Stimulated activated CD8-positive, alpha-beta memory T cell treated with anti-CD3 and anti-CD28 coated beads, Interleukin-7, amount 100 ng/mL, for 24 hours (primary cell): ENCODE results near the gene CCDC13.

ENCODE experiments used
- DNase-seq: peaks from one replicate; pipeline ENCODE4 v3.0.0-alpha.2; 2020; ENCODE audit warnings: low read depth

The CCDC13 gene

GRCh38 chr3:42796332-42796885, 23.4 kb upstream of the CCDC13 start:
- DNase-seq, result no peak

DNA sequence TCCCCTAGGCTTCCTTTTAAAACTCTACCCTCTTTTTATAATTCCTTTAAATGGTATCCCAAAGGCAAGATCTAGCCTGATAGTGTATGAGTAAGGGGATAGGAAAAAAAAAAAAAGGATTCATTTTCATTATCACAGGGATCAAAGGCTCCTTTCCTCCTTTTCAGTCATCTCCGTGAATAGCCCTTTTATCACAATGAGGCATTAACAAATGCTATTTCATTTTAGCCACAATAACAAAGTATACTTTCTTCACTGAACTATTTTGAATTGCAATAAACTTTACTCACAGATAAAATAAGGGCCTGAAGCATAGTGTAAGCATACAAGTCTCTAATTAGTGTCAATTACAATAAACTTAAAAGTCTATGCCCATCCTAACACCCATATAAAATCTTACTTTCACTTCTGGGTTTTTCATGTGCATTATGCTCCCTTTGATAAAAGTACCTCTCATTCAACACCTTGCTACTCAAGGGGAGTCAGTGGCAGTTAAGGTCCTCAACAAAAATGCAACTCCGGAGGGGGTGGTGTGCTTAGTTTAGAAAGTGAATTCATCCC, 22.6 kb upstream of the CCDC13 start:
- no peak for DNase-seq

DNA sequence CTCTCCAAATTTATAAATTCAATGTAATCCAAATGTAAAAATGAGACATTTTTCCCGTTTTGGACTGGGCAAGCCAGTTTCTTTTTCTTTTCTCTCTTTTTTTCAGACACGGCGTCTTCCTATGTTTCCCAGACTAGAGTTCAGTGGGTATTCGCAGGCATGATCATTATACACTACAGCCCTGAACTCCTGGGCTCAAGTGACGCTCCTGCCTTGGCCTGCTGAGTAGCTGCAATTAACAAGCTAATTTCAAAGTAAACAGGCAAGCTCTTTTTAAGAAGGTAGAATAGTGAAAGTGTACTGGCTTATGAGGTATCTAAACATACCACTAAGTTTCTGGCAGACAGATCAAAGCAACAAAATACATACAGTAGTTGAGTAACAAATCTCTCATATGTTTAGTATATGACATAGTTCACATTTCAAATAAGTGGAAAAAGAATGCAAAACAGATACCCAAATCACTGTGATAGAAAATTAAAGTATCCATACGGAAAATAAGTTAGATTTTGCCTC, 17.7 kb upstream of the CCDC13 start:
- DNase-seq, result no peak

DNA sequence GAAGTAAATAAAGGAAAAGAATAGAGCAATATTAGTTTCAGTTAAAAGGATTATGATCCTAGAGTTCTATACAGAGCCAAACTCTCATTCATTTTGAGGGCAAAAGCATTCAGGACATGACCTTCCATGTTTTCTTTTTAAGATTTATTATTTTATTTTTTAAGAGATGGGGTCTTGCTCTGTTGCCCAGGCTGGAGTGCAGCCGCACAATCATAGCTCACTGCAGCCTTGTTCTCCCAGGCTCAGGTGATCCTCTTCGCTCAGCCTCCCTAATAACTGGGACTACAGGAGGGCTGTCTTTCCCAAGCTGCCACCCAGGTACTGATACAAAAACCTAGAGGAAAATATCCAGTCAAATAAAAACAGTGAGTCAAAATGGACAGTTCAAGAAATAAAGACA, 13.6 kb upstream of the CCDC13 start:
- no peak for DNase-seq

DNA sequence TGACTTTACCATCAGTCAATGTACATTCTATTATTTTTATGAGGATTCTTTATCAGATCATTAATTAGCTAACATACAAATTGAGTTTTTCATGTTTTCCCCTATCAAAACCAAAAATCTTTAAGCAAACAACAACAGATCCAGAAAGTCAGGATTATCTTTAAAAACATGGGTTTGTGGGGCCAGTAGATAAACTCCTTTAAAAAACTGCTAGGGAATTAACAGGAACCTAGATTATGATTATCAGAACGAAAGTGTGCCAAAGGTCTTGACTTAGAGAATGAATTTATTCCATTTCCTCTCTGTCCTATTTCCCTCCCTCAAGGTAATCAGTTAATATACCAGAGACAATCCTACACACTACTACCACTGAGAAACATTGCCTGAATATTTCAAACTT, 13.2 kb upstream of the CCDC13 start:
- DNase-seq, result no peak

DNA sequence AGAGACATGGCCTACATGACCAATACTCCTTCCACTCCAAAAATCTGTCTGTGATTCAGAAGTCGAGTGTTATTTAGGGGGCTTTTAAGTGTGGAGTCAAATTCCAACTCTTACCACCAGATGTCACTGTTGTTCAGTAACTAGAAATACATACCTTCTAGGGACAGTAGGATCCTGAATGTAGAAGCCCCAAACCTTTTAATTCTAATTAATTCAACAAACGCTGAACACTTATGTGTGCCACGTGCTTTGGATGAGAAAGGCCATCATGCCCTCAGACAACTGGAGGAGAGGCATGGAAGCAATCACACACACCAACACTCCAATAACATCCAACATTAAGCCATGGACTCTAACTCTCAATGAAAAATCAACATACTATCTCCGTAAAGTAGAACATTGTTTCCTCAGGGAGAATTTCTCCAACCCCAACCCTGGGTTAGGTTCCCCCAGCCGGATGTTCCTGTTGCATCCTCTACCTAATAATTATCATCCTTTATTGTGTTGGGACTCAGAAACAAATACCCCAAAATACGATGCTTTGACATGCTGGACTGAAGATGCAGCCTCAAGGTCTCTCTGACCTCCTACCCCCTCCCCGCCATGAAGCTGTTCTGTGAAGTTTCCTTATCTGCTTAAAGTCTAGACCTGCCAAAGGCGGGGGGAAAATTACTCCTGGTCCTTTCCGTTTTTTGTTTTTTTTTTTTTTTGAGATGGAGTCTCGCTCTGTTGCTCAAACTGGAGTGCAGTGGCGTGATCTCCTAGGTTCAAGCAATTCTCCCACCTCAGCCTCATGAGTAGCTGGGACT, 8.0 kb upstream of the CCDC13 start:
- no peak for DNase-seq

- DNase-seq, result no peak
Observed at GRCh38 chr3:42780398-42780797, 7.3 kb upstream of the CCDC13 start.

DNA sequence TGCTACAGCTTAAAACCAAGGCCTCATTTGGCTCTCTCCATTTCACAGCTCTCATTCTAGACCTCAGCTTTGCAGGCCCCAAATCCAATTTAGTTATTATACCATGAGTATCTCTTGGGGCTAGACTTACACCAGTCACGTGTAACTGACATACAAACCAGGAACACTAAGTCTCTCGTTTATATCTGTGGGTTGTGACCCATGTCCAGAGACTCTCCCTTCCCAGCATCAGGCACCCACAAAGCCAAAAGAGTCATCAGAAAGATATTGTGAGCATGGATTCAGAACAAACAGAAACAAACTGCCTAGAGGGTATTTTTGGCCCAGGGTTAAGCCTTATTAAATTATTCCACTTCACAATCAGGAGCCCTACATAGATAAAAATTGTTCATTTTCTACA, 5.6 kb upstream of the CCDC13 start:
- no peak for DNase-seq

DNA sequence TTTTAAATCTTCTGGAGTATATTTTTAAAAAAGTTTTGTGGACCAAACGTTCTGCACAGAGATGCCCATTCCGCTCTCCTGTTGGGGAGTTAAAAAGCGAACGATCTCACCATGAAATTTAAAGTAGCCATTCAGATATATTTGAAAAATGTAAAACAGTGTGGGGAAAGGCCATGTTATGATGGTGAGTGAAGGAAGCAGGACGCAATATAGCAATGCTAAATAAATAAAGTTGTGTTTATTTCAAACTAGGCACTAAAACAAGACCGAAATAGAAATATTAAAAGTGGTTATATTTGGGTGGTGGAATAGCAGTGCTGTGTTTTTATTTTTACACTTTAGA, 327 bp upstream of the CCDC13 start:
- no peak for DNase-seq

- no peak for DNase-seq
Observed at GRCh38 chr3:42771271-42771670, 1.8 kb downstream of the CCDC13 start.

DNA sequence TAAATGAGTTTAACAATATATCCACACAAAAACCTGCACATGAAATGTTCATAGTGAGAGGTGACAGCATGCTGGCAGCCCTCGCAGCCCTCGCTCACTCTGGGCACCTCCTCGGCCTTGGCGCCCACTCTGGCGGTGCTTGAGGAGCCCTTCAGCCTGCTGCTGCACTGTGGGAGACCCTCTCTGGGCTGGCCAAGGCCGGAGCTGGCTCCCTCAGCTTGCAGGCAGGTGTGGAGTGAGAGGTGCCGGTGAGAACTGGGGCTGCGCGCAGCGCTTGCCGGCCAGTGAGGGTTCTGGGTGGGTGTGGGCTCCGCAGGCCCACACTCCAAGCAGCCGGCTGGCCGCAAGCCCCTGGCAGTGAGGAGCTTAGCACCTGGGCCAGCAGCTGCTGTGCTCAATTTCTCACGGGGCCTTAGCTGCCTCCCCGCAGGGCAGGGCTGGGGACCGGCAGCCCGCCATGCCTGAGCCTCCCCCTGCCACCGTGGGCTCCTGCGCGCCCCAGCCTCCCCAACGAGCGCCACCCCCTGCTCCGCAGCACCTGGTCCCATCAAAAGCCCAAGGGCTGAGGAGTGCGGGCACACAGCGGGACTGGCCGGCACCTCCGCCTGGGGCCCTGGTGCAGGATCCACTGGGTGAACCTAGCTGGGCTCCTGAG, 3.4 kb downstream of the CCDC13 start:
- no peak for DNase-seq

GRCh38 chr3:42764561-42765295, 8.3 kb downstream of the CCDC13 start:
- no peak for DNase-seq

DNA sequence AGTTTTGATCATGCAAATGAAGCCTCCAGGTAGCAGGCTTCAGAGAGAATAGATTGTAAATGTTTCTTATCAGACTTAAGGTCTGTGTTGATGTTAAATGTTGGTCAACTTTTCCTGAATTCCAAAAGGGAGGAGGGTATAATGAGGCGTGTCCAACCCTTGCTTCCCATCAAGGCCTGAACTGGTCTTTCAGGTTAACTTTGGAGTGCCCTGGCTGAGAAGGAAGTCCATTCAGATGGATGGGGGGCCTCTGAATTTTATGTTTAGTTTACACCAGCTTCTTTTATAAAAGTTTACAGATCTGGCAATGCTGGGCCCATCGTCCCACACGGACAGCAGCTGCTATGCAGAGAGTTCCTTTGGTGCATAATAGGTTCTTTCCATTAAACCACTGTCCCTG, 8.9 kb downstream of the CCDC13 start:
- no peak for DNase-seq

GRCh38 chr3:42763021-42763420, 10.0 kb downstream of the CCDC13 start:
- DNase-seq, result no peak

- no peak for DNase-seq
Observed at GRCh38 chr3:42762046-42762724, 10.9 kb downstream of the CCDC13 start.

- DNase-seq, result no peak
Observed at GRCh38 chr3:42758126-42758525, 14.9 kb downstream of the CCDC13 start.

DNA sequence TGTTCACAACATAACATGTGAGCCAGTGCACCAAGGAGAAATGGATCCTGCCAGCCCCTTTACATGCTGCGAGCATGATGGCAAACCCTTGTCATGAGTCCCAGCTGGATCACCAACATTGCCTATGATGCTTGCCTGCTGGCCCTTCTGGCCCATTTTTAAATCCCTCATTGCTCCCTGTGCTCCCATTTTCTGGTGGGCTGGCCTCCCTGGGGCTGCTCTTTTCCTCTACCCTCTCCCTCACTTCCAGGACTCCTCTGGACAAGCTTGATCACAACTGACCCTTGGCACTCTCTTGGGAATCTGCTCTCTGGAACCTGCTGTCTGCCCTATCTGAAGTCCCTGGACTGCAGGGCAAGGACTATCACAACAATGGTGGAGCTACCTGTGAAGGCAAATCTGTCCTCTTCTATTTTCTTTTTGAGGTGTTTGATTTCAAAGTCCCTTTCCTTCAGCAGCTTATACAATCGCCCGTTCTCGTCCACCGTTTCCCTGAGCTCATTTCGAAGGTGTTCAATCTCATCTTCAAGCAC, 16.3 kb downstream of the CCDC13 start:
- DNase-seq, result no peak

- DNase-seq, result no peak
Observed at GRCh38 chr3:42755681-42756578, 17.1 kb downstream of the CCDC13 start.

DNA sequence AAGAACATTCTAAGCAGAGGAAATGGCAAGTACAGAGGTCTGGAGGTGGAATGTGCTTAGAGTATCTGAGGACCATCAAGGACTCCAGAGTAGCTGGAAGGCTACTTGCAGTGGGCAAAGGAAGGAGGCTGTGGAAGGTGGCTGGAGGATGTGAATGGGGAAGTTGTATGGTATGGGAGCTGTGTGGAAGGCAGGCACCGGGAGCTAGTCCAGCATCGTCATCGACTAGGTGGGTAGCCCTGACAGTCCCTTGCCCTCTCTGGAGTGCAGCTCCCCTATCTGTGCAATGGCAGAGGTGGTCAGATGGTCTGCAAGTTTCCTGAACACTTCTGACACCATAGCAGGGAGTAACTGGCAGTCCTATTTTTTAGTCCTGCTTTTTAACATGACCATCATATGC, 19.3 kb downstream of the CCDC13 start:
- DNase-seq, result no peak

- DNase-seq, result no peak
Observed at GRCh38 chr3:42752961-42753360, 20.1 kb downstream of the CCDC13 start.
